ENCODE results near the gene TSTD1.
"Not testable (repeated sequence)": the region's sequence is repeated elsewhere in the genome, so short reads cannot be mapped to it uniquely, and the experiment has no call there.

The TSTD1 gene

GRCh38 chr1:161033751-161034150 lies 5.0 kb downstream of the TSTD1 start:
- DNase-seq: no peak

GRCh38 chr1:161032409-161032808 lies 6.4 kb downstream of the TSTD1 start:
- no peak for DNase-seq

DNA sequence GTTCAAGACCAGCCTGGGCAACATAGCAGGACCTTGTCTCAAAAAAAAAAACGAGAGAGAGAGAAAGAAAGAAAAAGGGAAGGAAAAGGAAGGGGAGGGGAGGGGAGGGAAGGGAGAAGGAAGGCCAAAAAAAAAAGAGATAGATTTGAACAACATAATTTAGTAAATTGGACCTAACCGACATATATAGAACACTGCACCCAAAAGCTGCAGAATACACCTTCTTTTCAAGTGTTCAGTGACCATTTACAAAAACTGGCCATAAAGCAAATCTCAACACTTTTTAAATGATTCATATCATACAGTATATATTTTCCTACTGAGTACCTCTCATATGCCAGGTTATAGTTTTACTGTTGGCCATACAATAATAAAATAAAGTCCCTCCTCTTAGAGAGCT lies 6.9 kb downstream of the TSTD1 start:
- DNase-seq: no peak

DNA sequence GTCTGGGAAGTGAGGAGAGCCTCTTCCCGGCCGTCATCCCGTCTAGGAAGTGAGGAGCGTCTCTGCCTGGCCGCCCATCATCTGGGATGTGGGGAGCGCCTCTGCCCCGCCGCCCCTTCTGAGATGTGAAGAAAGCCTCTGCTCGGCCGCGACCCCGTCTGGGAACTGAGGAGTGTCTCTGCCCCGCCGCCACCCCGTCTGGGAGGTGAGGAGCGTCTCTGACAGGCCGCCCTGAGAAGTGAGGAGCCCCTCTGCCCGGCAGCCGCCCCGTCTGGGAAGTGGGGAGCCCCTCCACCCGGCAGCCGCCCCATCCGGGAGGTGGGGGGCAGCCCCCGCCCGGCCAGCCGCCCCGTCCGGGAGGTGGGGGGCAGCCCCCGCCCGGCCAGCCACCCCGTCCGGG lies 9.3 kb downstream of the TSTD1 start:
- DNase-seq: not testable (repeated sequence)

DNA sequence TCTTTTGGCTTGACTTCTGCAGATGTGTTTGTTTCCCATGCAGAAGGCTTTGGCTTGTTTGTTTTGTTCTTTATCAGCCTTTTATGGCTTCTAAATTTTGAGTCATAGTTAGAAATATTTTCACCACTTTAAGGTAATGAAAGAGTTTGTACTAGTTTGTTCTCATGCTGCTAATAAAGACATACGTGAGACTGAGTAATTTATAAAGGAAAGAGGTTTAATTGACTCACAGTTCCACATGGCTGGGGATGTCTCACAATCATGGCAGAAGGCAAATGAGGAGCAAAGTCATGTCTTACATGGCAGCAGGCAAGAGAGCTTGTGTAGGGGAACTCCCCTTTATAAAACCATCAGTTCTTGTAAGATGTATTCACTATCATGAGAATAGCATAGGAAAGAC lies 11.8 kb downstream of the TSTD1 start:
- not testable (repeated sequence) for DNase-seq

GRCh38 chr1:161022432-161022831 lies 16.3 kb downstream of the TSTD1 start:
- not testable (repeated sequence) for DNase-seq

GRCh38 chr1:161021970-161022353 lies 16.8 kb downstream of the TSTD1 start:
- no peak for DNase-seq

- peak; percentile 89 for DNase-seq
Observed at GRCh38 chr1:161021165-161021969, 17.4 kb downstream of the TSTD1 start.

GRCh38 chr1:161020509-161021164 lies 18.1 kb downstream of the TSTD1 start, which contains the start of gene F11R:
F11R (minus strand) TSS chr1:161021152; CDS start chr1:161021073, 79 bp downstream.
- DNase-seq: no peak

DNA sequence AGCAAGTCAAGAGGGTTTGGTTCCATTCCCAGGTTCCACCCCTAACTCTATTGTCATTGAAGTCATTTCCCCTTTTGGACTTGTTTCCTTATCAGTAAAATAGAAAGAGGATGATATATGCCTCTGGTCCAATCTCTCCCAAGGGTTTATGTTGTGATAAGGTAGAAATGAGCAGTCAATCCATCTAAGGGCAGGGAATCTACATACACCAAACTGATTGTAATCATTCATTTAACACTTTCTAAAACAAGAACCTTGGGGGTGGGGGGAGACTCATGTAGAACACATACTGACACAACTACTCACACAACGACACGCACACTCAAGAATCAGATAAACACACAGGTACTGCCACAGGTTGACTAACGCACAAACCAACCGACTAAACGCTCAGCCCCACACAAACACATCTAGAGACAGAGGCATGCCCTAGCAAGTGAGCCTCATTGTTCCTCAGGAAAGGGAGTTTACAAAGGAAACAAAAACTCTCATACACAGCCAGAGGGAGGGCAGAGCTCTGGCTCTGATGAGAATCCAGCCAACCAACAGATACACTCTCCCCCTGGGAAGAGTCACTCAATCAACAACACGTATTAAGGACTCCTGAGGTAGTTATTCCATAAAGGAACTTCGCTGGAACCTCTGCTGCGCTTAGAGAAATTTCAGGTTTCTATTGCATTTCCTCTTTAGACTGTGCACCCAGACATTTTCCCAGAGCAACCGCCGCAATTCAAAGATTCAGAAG lies 18.8 kb downstream of the TSTD1 start:
- DNase-seq: no peak

DNA sequence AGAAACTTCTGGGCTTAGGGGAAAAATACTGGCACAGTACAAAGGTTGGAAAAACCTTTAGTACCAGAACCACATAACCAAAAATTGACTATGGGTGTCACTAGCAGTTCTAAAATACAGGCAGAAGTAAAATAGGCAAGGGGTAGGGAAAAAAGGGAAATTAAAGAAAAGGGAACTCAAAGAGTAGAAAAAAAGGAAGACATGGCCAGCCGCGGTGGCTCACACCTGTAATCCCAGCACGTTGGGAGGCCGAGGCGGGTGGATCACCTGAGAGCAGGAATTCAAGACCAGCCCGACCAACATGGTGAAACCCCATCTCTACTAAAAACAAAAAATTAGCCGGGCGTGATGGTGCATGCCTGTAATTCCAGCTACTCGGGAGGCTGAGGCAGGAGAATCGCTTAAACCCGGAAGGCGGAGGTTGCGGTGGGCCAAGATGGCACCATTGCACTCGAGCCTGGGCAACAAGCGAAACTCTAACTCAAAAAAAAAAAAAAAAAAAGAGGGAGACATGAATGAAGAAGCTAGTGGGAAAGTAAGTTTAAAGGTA lies 19.6 kb downstream of the TSTD1 start:
- DNase-seq: not testable (repeated sequence)

DNA sequence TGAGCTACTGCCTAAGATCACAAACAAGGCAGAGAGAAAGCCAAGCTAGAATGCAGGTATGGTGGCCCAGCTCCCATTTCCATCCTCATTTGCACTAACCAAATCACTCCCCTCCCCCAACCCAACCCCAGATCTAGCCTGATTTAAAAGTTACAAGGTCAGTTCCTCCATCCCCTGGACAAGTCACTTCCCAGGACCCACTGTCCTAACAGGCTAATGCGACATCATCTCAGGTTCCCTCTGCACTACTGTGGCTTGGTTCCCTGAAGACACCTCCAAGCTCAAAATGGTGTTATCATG lies 20.2 kb downstream of the TSTD1 start:
- no peak for DNase-seq

GRCh38 chr1:161017756-161018630 lies 20.8 kb downstream of the TSTD1 start:
- DNase-seq: no peak

GRCh38 chr1:161017181-161017580 lies 21.6 kb downstream of the TSTD1 start:
- DNase-seq: not testable (repeated sequence)

DNA sequence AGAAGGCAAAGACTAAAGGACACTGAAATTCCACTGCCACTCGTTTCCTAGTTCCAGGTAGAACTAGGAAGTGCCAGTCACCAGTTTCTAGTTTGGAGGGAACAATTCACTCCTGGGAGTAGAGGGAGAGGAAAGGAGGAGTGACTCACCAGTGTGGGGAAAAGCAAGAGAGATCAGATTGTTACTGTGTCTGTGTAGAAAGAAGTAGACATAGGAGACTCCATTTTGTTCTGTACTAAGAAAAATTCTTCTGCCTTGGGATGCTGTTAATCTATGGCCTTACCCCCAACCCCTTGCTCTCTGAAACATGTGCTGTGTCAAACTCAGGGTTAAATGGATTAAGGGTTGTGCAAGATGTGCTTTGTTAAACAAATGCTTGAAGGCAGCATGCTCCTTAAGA lies 22.1 kb downstream of the TSTD1 start:
- not testable (repeated sequence) for DNase-seq

- DNase-seq: peak; percentile 66
Observed at GRCh38 chr1:161013488-161014230, 25.1 kb downstream of the TSTD1 start.

GRCh38 chr1:161013131-161013487 lies 25.7 kb downstream of the TSTD1 start:
- DNase-seq: no peak

- no peak for DNase-seq
Observed at GRCh38 chr1:161012420-161012819, 26.3 kb downstream of the TSTD1 start.

GRCh38 chr1:161009602-161010211 lies 29.1 kb downstream of the TSTD1 start:
- no peak for DNase-seq

DNA sequence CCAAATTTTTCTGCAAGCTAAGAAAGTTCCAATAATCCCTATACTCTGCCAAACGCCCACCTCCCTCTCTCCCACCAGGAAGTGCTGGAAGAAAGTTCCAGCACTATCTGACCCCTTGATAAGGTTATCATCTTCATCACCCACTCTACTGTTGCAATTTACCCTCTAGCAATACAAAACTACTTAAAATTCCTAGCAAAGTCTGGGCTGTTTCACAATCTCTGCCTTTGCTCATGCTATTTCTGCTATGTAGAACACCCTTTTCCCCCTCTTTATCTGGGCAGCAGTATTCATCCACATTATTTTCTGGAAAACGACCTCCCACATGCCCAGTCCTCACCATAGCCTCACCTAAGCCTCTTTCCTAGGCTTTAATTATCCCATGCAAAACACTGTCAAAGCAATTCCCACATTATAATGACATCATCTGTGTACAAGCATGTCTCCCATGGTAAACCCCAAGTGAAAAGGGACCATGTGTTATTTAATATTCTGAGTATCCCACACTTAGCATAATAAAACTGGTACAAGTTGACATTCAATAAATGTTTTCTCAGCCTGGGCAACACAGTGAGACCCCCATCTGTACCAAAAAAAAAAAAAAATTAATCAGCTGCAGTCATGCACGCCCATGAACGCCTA lies 29.8 kb downstream of the TSTD1 start:
- DNase-seq: no peak

DNA sequence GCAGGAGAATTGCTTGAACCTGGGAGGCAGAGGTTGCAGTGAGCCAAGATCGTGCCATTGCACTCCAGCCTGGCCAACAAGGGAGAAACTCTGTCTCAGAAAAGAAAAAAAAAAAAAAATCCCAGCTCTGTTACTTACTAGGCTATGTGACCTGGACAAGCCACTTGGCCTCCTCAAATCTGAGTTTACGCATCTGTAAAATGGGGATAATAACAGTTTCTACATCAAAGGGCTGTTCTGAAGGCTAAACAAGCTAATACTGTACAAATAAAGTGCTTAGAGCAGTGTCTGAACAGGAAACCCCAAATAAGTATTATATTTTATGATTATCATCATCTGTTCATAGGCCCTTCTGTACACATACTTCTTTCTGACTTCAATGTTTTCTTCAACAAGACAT lies 31.4 kb downstream of the TSTD1 start:
- DNase-seq: no peak
